NK-92 treated with Interleukin-12 subunit alpha and Interleukin-12 subunit beta, amount 100 ng/mL, for 24 hours (cell line): ENCODE data around the gene ANAPC10.
"Not testable (repeated sequence)": the region's sequence is repeated elsewhere in the genome, so short reads cannot be mapped to it uniquely, and the experiment has no call there.

Experiments
- DNase-seq: peaks from one replicate; lab custom pipeline; 2025; lab: John Stamatoyannopoulos, UW

ANAPC10 gene, protein sequence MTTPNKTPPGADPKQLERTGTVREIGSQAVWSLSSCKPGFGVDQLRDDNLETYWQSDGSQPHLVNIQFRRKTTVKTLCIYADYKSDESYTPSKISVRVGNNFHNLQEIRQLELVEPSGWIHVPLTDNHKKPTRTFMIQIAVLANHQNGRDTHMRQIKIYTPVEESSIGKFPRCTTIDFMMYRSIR

DNA sequence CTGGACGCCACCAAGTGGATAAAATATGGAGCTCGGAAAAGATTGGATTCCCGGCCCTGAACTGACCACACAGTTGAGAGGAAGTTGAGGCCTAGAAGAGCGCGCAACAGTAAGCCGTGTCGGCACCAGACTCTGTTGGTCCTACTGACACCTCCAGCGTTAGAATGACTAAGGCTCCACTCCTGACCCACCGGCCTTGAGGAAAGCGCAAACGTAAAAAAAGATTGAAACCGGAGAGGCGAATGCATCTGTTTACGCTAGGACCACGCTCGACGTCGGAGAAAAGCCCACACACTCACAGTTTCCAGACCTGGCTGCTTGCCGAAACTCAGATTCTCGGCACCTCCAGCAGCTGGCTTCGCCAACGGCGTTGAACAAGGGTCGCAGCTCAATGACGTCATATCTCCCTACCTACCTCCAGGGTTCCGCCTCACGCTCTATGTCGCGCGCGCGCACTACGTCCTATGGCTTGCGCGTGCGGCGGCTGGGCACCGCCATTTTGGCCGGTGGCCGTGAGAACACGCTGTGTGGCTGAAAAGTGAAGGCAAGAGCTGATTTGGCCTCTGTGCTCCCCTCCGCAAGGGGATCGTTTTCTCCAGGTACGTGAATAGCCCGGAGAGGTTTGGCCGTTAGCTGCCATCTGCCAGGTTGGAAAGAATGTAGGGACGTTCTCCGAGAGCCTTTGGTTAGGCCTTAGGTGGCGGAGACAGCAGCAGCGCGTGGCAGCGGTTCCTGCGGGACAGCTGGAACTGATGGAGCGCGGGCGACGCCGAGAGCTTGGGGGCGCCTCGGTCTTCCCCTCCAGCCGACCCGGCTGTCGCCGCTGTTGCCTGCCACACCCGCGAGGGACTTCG lies at the start of gene ANAPC10, which contains the start of gene ABCE1:
ANAPC10 (minus strand) TSS at position 376 of the 854 bp plus-strand sequence. CDS start 2,097 bp downstream, outside the sequence.
ABCE1 (plus strand) TSS at position 491 of the 854 bp plus-strand sequence. CDS start 6,102 bp downstream, outside the sequence.
- peak; percentile 85 for DNase-seq

DNA sequence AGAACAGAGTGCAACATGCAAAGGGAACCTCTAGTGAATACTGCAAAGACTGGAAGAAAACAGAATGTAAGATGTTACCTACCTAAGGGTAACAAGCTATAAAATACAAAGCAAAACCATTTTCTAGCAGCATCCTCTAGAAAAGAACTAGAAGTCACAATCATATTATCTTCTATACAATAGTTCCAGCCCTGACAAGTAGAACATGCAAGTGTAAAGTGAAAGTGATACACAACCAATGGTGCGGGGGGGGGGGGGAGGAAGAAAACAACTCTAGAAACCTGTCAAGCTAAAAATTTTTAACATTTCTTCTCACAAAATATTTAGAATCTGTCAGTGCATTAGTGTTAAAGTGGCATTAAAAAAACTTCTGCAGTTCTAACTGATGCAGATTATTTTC lies 38.2 kb upstream of the ANAPC10 start:
- not testable (repeated sequence) for DNase-seq

DNA sequence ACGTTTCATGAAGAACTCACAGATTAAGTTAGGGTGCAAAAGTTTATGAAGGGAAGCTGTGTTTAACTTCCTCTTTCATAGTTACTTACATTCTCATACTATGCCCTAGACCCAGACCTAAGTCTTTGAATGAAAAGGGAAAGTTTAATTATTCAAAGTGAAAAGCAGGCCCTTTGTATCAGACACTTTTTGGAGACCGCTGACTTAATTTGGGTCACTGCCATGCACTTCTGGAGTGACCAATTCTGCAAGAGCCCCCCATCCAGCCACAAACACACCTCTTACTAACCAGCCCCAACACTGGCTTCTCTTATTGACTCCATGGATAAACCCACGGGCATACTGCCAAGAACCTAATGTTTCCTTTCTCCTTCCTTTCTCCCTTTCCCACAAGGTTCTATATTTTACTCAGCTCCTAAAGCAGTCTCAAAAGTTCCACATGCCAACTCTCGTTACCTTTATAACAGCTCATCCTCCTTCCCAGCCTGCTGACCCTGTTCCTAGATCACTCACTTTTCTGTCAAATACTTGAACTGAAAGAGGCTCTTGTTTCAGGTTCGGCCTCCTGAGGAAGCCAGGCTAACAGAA lies 34.6 kb upstream of the ANAPC10 start:
- DNase-seq, result no peak

DNA sequence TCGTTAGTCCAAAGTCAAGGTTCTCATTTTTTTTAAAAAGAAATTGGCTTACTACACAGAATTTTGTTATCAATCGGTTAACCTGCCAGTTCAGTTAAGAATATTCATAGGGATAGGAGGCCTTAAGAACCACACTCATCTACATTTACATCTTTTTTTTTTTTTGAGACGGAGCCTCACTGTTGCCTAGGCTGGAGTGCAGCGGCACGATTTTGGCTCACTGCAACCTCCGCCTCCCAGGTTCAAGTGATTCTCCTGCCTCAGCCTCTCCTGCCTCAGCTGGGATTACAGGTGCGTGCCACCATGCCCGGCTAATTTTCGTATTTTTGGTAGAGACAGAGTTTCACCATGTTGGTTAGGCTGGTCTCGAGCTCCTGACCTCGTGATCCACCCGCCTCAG lies 33.9 kb upstream of the ANAPC10 start:
- no peak for DNase-seq

DNA sequence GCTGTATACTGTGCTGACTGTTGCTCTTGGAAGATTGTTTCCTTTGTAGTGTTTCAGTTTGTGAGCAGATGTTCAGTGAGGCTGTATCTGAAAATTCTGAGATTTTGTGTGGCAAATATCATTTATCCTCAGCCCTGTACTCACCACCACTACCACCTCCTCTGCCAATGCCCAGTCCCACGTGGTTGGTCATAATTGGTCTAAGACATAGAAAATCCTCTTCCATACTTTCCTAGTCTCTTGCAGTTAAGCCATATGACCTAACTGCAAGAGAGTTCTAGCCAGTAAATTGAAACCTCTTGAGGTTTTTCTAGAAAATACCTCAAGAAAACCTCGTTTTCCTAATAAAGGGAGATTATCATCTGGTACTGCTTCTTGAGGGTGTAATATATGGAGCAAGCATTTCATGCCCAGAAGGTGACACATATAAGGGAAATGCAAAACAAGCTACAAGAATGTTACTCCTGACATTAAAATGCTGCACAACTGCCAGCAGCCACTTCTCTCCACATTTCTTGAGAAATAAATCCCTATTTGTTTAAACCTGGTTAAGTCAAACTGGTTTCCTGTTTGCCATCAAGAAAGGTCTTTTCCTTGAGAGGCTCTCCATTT lies 32.9 kb upstream of the ANAPC10 start:
- DNase-seq, result no peak

DNA sequence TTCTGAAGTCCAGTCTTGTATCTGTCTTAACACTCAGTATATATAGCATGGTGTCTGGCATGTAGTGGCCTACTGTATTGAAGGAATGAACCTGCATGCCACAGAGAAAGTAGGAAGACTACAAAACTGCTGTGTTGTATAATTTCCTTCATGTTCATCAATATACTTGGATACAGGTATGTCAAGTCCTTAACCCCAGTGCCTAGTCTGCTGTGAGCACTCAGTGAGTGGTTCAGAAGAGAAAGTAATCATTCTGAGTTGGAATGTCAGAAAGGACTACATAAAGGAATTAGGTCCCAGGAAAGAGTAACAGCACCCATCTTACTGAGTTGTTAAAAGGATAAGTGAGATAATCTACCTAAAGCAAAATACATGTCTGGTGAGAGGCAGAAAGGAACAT lies 32.1 kb upstream of the ANAPC10 start:
- DNase-seq, result no peak

DNA sequence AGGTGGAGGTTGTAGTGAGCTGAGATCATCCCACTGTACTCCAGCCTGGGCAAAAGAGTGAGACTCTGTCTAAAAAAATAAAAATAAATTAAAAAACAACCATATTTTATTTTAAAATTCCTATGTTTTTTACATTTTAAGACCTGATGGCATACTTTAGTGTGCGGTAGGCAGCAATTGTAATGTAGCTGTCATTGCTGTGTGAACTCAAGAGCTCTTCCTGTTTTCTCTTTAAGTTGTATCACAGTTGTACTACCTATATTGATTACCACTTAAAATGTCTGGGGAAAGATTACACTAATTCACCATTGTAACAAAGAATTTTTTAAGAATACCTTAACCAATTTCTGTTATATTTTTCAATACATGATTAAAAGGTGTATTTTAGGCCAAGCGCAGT lies 27.4 kb upstream of the ANAPC10 start:
- DNase-seq, result no peak

DNA sequence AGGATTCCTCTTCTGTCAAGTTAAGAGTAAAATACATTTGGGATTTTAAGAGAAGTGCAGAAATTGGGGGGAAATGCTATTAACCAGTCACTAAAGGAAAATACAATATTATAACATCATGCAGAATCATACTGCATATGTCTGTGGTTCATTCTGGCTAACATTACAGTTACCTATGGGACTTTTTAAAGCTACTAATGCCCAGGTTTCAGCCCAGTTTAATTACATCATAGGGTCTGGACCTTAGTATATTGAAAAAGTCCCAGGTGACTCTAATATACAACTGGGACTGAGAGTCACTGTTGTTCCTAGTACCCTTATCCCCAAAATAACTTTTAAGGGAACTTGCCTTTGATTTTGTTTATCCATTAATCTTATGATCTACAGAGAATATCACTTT lies 10.1 kb upstream of the ANAPC10 start:
- no peak for DNase-seq

DNA sequence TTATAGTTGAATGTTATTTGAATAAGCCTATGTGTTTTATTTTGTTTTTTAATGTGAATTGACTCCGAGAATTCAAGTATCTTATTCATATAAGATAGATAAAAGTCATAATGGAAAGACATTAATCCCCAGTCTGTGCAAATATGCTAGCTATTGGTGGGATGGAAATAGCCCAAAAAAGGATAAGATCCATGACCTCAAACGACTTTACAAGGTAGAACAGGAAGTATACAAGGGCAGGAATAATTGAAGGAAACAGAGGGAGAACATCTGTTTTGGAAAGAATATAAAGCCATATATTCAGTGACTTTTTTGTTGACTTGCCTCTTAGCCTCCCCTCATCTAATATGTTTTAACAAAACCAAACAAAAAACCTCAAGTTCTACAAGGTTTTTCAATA lies 9.1 kb upstream of the ANAPC10 start:
- DNase-seq, result no peak

DNA sequence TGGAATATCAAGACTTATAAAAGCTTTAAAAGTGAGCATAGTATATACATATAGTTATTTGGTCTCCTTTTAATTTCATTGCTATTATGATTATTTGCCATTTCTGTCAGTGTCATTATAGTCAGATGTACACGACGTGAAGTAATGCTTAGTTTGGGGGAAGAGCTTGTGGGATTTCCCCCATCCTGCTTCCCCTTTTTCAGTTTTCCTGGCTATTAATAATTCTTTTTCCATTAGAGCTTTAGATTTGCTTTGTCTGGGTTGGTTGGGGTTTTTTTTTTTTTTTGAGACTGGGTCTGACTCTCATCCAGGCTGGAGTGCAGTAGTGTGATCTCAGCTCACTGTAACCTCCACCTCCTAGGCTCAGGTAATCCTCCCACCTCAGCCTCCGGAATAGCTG lies 5.5 kb upstream of the ANAPC10 start:
- DNase-seq, result no peak

DNA sequence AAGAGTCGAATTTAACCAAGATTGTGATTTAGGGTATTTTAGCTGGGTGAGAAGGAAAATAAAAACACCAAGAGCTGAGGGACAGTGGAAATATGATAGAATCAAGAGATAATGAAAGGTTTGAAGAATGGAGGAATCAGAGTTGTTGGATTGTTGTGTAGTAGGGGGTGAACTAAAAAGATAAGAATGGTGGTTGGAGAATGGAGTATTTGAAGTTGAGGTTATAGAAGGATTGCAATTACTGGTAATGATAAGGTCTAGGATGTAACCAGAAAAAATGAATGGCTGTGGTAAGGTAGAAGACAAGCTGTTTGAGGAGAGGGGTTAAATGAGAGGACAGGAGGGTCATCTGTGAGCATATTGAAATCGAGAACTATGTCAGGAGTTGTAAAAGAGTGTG lies 4.6 kb upstream of the ANAPC10 start:
- DNase-seq, result no peak

DNA sequence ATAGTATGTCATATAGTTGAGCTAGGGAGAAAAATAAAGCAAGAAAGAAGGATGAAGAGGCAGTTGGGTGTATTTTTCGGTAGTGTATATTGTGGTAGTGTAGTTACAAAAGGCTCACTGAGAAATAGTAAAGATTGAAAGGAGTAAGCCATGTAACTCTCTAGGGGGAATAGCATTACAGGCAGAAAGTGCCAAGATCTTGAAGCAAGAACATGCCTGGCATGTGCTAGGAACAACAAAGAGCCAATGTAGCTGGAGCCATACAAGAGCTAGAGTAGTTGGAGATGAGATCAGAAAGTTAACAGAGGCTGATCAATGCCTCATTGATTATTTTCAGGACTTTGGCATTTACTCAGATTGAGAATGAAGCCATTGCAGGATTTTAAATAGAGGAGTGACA lies 3.1 kb upstream of the ANAPC10 start:
- no peak for DNase-seq

DNA sequence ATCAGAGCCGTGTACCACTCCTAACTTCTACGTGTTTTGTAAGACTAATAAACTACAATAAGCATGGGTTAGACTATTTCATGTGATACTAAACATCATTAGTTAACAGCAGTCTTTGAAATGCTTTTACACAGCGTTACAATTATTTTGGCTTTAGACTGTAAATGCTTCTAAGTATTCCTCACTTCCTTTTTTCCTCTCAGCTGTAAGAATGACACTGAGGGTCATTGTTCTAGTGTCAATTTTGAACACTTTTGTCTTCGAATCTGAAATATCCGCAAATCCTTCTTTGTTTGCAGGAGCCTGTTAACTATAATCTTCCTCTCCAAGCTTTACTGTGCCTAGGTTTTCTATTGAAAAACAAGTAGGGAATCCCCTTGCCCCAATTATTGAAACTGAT lies 1.7 kb upstream of the ANAPC10 start:
- no peak for DNase-seq

DNA sequence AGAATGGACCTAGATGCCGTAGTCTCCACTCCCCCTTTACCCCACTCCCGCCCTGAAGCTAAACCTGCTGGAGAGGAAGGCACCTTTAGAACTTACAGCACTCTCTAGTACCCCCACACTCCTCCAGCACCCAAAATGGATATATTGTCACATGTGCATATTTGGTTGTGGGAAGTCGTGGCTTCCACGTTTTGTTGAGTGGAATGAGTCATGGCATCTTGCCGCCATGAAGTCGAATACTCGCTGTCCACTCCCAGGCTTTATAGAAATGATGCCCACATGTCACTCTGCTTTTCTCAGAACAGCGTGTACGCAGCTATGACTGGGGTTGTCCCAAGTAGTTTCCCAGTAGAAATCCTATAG lies 660 bp upstream of the ANAPC10 start:
- DNase-seq, result no peak

DNA sequence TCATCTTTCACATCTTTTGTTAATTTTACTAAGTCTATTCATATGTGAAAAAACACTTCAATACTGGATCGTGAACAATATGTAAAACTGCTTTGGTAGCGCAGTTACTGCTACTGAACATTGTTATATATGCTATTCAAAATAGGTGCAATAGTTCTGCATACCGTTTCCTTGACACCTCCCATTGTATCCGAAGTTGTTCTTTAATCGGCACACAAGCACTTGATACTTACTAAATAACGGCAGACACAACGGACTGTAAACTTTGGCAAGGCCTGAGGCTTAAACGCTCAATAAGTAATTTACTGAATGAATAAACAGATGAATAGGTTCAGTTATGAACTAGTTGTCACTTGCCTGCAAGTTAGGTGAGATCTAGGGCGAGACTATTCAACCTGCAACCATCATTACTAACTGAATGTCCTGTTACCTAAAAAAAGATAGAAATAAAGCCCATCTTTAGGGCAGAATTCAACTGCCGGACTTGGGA lies 620 bp downstream of the ANAPC10 start:
- DNase-seq, result no peak

DNA sequence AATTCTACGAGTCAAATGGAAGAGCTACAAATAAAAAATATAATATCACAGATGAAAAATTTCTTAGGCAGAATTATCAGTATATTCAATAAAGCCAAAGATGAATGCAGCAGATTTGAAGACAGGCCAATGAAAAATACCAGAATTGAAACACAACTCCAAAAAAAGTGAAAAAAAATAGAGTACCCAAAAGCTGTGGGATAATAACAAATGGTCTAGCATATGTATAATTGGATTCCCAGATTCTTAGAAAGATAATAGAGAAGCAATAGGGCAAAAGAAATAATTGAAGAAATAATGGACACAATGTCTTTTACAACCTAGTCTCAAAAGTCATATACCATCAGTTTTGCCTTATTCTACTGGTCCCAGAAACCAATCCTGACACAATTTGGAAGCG lies 4.4 kb downstream of the ANAPC10 start:
- DNase-seq, result no peak

DNA sequence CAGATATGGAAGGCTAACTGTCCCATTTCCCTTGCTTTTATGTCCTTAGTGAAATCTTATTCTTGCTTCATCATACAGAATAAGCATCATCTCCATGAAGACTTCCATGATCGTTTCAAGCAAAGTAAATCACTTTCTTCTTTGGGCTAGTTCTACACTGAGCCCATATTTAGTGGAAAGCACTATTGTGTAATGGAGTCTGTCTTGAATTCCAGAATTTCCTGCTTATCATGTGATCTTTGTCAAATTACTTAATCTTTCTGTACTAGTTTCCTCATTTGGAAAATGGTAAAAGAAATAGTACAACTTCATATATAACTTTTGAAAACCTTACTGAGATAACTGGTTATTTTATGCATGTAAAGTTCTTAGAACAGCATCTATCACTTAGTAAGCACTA lies 7.6 kb downstream of the ANAPC10 start:
- DNase-seq, result no peak

DNA sequence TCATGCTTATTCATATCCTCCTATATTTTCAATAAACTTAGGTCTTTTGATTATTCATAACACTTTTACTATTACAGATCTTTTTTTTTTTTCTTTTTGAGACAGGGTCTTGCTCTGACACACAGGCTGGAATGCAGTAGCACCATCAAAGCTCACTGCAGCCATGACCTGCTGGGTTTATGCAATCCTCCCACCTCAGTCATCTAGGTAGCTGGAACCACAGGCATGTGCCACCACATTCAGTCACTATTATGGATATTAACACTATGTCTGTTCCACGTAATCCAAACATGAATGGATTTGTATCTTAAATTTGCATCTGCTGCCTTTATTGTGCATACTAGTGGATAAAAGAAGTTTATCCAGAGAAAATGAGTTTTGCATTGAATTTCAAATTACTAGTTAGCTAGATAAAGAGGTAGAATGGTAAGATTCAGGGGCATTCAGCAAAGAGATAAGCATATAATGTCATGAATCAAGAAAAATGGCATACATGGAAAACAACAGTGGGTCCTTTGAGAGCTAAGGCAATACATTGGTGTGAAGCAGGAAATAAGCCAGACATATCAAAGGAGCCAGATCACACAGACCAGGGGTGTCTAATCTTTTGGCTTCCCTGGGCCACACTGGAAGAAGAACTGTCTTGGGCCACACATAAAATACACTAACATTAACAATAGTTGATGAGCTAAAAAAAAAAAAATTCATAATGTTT lies 13.9 kb downstream of the ANAPC10 start:
- no peak for DNase-seq

DNA sequence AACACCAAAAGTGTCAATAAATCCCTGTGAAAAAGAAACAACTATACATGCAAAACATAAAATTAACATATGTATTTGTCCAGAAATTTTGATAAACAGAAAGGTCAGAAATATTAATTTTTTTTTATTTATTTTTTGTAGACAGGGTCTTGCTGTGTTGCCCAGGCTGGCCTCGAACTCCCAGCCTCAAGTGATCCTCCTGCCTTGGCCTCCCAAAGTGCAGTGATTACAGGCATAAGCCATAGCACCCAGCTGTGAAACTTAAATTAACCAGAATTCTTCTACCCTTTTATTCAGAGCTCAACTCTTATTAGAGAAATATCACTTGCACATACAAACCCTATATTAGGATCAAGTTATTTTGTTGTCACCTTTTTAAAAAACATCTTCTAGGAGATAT lies 16.2 kb downstream of the ANAPC10 start:
- DNase-seq, result no peak

DNA sequence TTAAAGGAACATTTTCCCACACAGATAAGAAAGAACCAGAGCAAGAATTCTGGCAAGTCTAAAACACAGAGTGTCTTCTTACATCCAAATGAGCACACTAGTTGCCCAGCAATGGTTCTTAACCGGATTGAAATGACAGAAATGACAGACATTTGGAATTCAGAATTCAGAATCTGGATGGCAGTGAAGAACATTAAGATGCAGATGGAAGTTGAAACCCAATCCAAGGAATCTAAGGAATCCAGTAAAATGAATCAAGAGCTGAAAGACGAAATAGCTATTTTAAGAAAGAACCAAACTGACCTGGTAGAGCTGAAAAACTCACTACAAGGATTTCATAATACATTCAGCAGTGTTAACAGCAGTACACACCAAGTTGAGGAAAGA lies 21.5 kb downstream of the ANAPC10 start:
- no peak for DNase-seq

DNA sequence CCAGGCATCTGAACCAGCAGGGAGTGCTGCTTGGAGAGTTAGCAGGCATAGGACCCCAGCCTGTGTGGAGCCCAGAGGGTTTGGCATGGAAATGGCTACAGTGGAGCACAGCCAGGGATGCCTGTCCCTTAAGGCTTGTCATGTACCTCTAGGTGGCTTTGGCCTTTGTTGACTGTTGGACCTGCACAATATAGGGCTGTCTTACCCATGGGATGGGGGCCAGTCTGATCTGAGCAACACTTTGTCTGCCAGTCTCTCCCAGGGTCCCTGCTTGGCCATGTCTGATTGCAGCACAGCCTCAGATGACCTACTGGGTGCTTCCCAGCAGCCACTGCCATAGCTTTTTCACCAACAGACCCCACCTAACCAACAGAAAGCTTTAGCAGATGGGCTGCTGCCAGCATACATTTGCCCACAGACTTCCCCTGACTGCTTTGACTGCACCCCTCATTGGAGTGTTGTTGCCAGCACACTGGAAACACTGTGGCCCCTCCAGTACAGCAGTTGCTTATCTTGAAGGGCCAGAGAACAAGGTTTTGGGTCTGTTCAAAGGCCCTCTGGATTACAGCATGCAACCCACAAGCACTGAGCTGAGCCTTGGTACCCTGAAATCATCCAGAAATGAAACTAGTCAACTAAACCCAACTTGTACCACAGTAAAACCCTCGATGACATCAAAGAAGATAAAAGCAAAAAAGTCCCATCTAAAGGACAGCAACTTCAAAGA lies 22.1 kb downstream of the ANAPC10 start:
- no peak for DNase-seq
